ENCODE measurements around the gene UNC13A. TPM values are rescaled to one million over a fixed set of nuclear protein-coding genes. Genes with fewer than 3 reads are reported as not detected.

The UNC13A gene
- total and polyA plus RNA-seq, 2 donors (not counting 3 experiments of a cell fraction or from before 2014, with no cell fraction given): 0.04 to 0.09 TPM

GRCh38 chr19:17624314-17624991 lies 63.7 kb downstream of the UNC13A start:
- no peak overlapping the region for H3K4me3 ChIP-seq (replicated peaks in 1 of 3; ENCODE audit: insufficient read depth in 1 of 3, low read depth in 1 of 3, low read length in 3 of 3)
- ChIA-PET CTCF (no interaction called here), POLR2A (interaction anchor here (0.6 kb wide), 1 partner anchor 225 kb away, joined by 5 read pairs; no protein-coding TSS in a partner anchor)
- no peak for DNase-seq (ENCODE audit: low read depth, low spot score)
- no peak overlapping the region for H3K27ac ChIP-seq (ENCODE audit: insufficient read depth, low read depth, low read length)
- no peaks in the 10 kb centered on the region for H3K79me2 ChIP-seq (ENCODE audit: control insufficient read depth, insufficient read depth, low read length)
- no TSS peak for BruUV-seq (replicated peaks)
- no peak overlapping the region for H3K9ac ChIP-seq (replicated peaks; ENCODE audit: extremely low read depth, insufficient read depth, low read length)
- FAIRE-seq: no peak
- H3K36me3 ChIP-seq (ENCODE audit: control insufficient read depth in 2 of 2, extremely low read depth in 1 of 2, insufficient read depth in 2 of 2, low read length in 2 of 2): no peaks in the 10 kb centered on the region
- intact Hi-C loops (cut with micrococcal nuclease): no loop called here
- TF ChIP-seq CTCF (IDR thresholded peaks at IDR 0.05; ENCODE audit: extremely low read depth in 1 of 2, insufficient read depth in 1 of 2, low read depth in 1 of 2, low read length in 2 of 2): no peak
- TF ChIP-seq FOS (IDR thresholded peaks at IDR 0.05; ENCODE audit: borderline replicate concordance, insufficient read depth, low read length): no peak
- H3K27me3 ChIP-seq (ENCODE audit: control insufficient read depth in 2 of 2, insufficient read depth in 2 of 2, low read length in 2 of 2): no peaks in the 10 kb centered on the region
- no peaks in the 10 kb centered on the region for H4K20me1 ChIP-seq (replicated peaks; ENCODE audit: control insufficient read depth, extremely low read depth, insufficient read depth, low read length)
- H3K4me1 ChIP-seq (ENCODE audit: control insufficient read depth, extremely low read depth, insufficient read depth, low read length): no peaks in the 10 kb centered on the region
- H3K9me1 ChIP-seq (replicated peaks; ENCODE audit: control insufficient read depth, extremely low read depth, insufficient read depth, low read length): no peaks in the 10 kb centered on the region
- H3K4me2 ChIP-seq (ENCODE audit: insufficient read depth, low read length): no peak overlapping the region
- H3K9me3 ChIP-seq (replicated peaks; ENCODE audit: control insufficient read depth, insufficient read depth, low read length): no peaks in the 10 kb centered on the region
- dilution Hi-C loops (cut with MboI; ENCODE audit: extremely low pct_ligation_motif_present, low sequenced_read_pairs): no loop called here
- H2AFZ ChIP-seq (ENCODE audit: low read depth, low read length): no peak overlapping the region

GRCh38 chr19:17623224-17623935 lies 64.8 kb downstream of the UNC13A start:
- H3K4me2 ChIP-seq (ENCODE audit: insufficient read depth, low read length): no peak overlapping the region
- H3K27ac ChIP-seq (ENCODE audit: insufficient read depth, low read depth, low read length): no peak overlapping the region
- TF ChIP-seq POLR2A (IDR thresholded peaks at IDR 0.05; ENCODE audit: low read depth, low read length) (no peak), MYC (IDR thresholded peaks at IDR 0.05; ENCODE audit: low read depth, low read length) (no peak), GATA2 (IDR thresholded peaks at IDR 0.05; ENCODE audit: insufficient read depth, insufficient read length, low read depth, low read length) (no peak), JUN (IDR thresholded peaks at IDR 0.05; ENCODE audit: borderline replicate concordance, insufficient read depth, insufficient read length, low read depth) (no peak), FOS (IDR thresholded peaks at IDR 0.05; ENCODE audit: borderline replicate concordance, insufficient read depth, low read length) (no peak), CTCF (IDR thresholded peaks at IDR 0.05; ENCODE audit: extremely low read depth in 1 of 2, insufficient read depth in 1 of 2, low read depth in 1 of 2, low read length in 2 of 2) (no peak), EZH2 (IDR thresholded peaks at IDR 0.05; ENCODE audit: borderline replicate concordance, low read depth, low read length, severe bottlenecking) (no peak), POLR2AphosphoS5 (IDR thresholded peaks at IDR 0.05; ENCODE audit: insufficient read depth, low read depth, low read length) (no peak), MAX (IDR thresholded peaks at IDR 0.05; ENCODE audit: insufficient read depth, insufficient read length) (no peak)
- POLR2A ChIA-PET: no interaction called here
- H2AFZ ChIP-seq (ENCODE audit: low read depth, low read length): no peak overlapping the region
- H3K27me3 ChIP-seq (ENCODE audit: control insufficient read depth in 2 of 2, insufficient read depth in 2 of 2, low read length in 2 of 2): peaks cover 0 to 2% of the 10 kb centered on the region in 2 experiments
- H3K4me3 ChIP-seq (replicated peaks in 1 of 3; ENCODE audit: insufficient read depth in 1 of 3, low read depth in 1 of 3, low read length in 3 of 3): no peak overlapping the region
- no peaks in the 10 kb centered on the region for H3K36me3 ChIP-seq (ENCODE audit: control insufficient read depth in 2 of 2, extremely low read depth in 1 of 2, insufficient read depth in 2 of 2, low read length in 2 of 2)
- BruUV-seq (replicated peaks): no TSS peak
- intact Hi-C loops (cut with micrococcal nuclease): no loop called here
- DNase-seq (ENCODE audit: low read depth, low spot score): no peak
- no peaks in the 10 kb centered on the region for H3K79me2 ChIP-seq (ENCODE audit: control insufficient read depth, insufficient read depth, low read length)
- CTCF ChIA-PET: no interaction called here
- H3K9me1 ChIP-seq (replicated peaks; ENCODE audit: control insufficient read depth, extremely low read depth, insufficient read depth, low read length): no peaks in the 10 kb centered on the region
- no peaks in the 10 kb centered on the region for H3K9me3 ChIP-seq (replicated peaks; ENCODE audit: control insufficient read depth, insufficient read depth, low read length)
- dilution Hi-C loops (cut with MboI; ENCODE audit: extremely low pct_ligation_motif_present, low sequenced_read_pairs): no loop called here
- H3K4me1 ChIP-seq (ENCODE audit: control insufficient read depth, extremely low read depth, insufficient read depth, low read length): no peaks in the 10 kb centered on the region
- no peak overlapping the region for H3K9ac ChIP-seq (replicated peaks; ENCODE audit: extremely low read depth, insufficient read depth, low read length)
- no peaks in the 10 kb centered on the region for H4K20me1 ChIP-seq (replicated peaks; ENCODE audit: control insufficient read depth, extremely low read depth, insufficient read depth, low read length)
- FAIRE-seq: no peak

Data from endothelial cell of umbilical vein (primary cell).